Testis (tissue), 2 donors: Measurements from ENCODE around the gene BMAL1.

Experiments
- POLR2A ChIP-seq: fragments of 450-650 bp; IDR thresholded peaks from one replicate; pipeline ENCODE4 v1.6.1; 2017; ENCODE audit warnings: antibody characterized with exemption, mild to moderate bottlenecking, moderate library complexity
- TF ChIP-seq, protein P1 (sequence below), 3 experiments: fragments of 450-650 bp in 2 of 3; fragments of 200-600 bp in 1 of 3; sonication (generic) in 1 of 3; IDR thresholded peaks; one replicate each; pipeline ENCODE4 v1.5.1; 2016 to 2019; ENCODE audit warnings: antibody characterized with exemption in 3 of 3, mild to moderate bottlenecking in 2 of 3, moderate library complexity in 1 of 3

DNA sequence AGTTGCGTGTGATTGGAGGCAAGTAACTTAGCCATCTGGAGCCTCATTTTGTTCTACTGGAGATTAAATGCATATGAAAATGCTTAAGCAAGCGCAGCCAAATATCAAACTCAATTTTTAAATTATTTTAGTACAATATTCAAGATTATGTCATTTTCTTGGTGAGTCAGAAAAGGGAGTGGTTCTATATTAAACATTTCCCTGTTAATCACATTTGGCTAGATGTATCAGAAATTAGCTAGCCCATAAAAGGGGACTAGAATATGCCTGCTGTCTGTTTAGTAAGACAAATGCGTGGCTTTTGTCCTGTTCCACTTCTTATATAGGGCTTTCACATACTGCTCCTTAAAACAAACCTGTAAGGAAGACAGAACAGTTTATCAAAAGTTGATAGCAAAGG lies 35.0 kb upstream of the BMAL1 start:
- TF ChIP-seq, protein P1, sequence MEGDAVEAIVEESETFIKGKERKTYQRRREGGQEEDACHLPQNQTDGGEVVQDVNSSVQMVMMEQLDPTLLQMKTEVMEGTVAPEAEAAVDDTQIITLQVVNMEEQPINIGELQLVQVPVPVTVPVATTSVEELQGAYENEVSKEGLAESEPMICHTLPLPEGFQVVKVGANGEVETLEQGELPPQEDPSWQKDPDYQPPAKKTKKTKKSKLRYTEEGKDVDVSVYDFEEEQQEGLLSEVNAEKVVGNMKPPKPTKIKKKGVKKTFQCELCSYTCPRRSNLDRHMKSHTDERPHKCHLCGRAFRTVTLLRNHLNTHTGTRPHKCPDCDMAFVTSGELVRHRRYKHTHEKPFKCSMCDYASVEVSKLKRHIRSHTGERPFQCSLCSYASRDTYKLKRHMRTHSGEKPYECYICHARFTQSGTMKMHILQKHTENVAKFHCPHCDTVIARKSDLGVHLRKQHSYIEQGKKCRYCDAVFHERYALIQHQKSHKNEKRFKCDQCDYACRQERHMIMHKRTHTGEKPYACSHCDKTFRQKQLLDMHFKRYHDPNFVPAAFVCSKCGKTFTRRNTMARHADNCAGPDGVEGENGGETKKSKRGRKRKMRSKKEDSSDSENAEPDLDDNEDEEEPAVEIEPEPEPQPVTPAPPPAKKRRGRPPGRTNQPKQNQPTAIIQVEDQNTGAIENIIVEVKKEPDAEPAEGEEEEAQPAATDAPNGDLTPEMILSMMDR (IDR thresholded peaks at IDR 0.05) = no peak
- no peak for TF ChIP-seq POLR2A
